Measurements from ENCODE around the gene SCNN1A.
A peak's percentile ranks its signal among the peaks of the same experiment; 100 is the strongest.

GRCh38 chr12:6376079-6376869 is 911 bp upstream of the SCNN1A start:
- TF ChIP-seq, protein P1, sequence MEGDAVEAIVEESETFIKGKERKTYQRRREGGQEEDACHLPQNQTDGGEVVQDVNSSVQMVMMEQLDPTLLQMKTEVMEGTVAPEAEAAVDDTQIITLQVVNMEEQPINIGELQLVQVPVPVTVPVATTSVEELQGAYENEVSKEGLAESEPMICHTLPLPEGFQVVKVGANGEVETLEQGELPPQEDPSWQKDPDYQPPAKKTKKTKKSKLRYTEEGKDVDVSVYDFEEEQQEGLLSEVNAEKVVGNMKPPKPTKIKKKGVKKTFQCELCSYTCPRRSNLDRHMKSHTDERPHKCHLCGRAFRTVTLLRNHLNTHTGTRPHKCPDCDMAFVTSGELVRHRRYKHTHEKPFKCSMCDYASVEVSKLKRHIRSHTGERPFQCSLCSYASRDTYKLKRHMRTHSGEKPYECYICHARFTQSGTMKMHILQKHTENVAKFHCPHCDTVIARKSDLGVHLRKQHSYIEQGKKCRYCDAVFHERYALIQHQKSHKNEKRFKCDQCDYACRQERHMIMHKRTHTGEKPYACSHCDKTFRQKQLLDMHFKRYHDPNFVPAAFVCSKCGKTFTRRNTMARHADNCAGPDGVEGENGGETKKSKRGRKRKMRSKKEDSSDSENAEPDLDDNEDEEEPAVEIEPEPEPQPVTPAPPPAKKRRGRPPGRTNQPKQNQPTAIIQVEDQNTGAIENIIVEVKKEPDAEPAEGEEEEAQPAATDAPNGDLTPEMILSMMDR (conservative IDR thresholded peaks at IDR 0.05; ENCODE audit: low read length) = peak; percentile 49
- TF ChIP-seq EZH2phosphoT487 (IDR thresholded peaks at IDR 0.05; ENCODE audit: borderline replicate concordance, low read depth, low read length) = no peak
